HepG2 (cell line): Measurements from ENCODE around the gene USP7. TPM values are rescaled to one million over a fixed set of nuclear protein-coding genes. Genes with fewer than 3 reads are reported as not detected.

Source experiments
- AKAP8 ChIP-seq: sonication (generic); formaldehyde crosslinking; IDR thresholded peaks from 2 replicates; pipeline ENCODE4 v1.5.1; 2020; ENCODE audit warnings: mild to moderate bottlenecking, missing genetic modification reagents
- CHD2 ChIP-seq: IDR thresholded peaks from 2 replicates; pipeline ENCODE4 v1.6.1; 2011; ENCODE audit warnings: low read depth, low read length, improper control_type of control experiment
- GTF3A ChIP-seq: sonication (generic); formaldehyde crosslinking; conservative IDR thresholded peaks from 2 replicates; pipeline ENCODE4 v1.4.0; 2020; ENCODE audit warnings: mild to moderate bottlenecking, missing genetic modification reagents
- HIC2 ChIP-seq: sonication (generic); formaldehyde crosslinking; IDR thresholded peaks from 2 replicates; pipeline ENCODE4 v1.9.0; 2022; ENCODE audit warnings: low read depth, missing genetic modification reagents
- KAT8 ChIP-seq: IDR thresholded peaks from 2 replicates; pipeline ENCODE4 v1.6.1; 2016; ENCODE audit warnings: missing genetic modification reagents, missing compliant biosample characterization
- KLF16 ChIP-seq, 2 experiments: sonication (generic) in 1 of 2; formaldehyde crosslinking in 1 of 2; IDR thresholded peaks; 2 replicates each; pipeline versions ENCODE4 v1.6.1 to v1.8.0; 2016 to 2023; ENCODE audit warnings: missing genetic modification reagents in 2 of 2, missing compliant biosample characterization in 1 of 2
- MAZ ChIP-seq, 2 experiments: sonication (generic) in 1 of 2; formaldehyde crosslinking in 1 of 2; IDR thresholded peaks; 2 replicates each; pipeline versions ENCODE4 v1.5.0 to v1.6.1; 2012 to 2020; ENCODE audit warnings: low read depth in 2 of 2, mild to moderate bottlenecking in 2 of 2, borderline replicate concordance in 1 of 2, improper control_type of control experiment in 1 of 2, low read length in 1 of 2, missing genetic modification reagents in 1 of 2, moderate library complexity in 1 of 2
- MED8 ChIP-seq: sonication (generic); formaldehyde crosslinking; IDR thresholded peaks from 2 replicates; pipeline ENCODE4 v1.8.1; 2023; ENCODE audit warnings: mild to moderate bottlenecking, missing genetic modification reagents; ENCODE audit not compliant: insufficient replicate concordance
- MTA1 ChIP-seq: sonication (generic); formaldehyde crosslinking; IDR thresholded peaks from 2 replicates; pipeline ENCODE4 v1.4.0; 2020; ENCODE audit warnings: missing genetic modification reagents, mild to moderate bottlenecking, borderline replicate concordance
- NCOR1 ChIP-seq: fragments of 200-600 bp; sonication (generic); IDR thresholded peaks from 2 replicates; pipeline ENCODE4 v1.7.0; 2017; ENCODE audit warnings: antibody characterized with exemption, low read length, borderline replicate concordance
- NFKBIZ ChIP-seq: IDR thresholded peaks from 2 replicates; pipeline ENCODE4 v1.6.1; 2018; ENCODE audit warnings: missing genetic modification reagents, missing compliant biosample characterization
- RNF2 ChIP-seq: fragments of 450-650 bp; conservative IDR thresholded peaks from 2 replicates; pipeline ENCODE4 v1.6.1; 2016; ENCODE audit warnings: low read depth
- RXRA ChIP-seq: sonication (generic); formaldehyde crosslinking; IDR thresholded peaks from 2 replicates; pipeline ENCODE4 v1.5.1; 2020; ENCODE audit warnings: missing genetic modification reagents
- SP4 ChIP-seq: sonication (generic); formaldehyde crosslinking; IDR thresholded peaks from 2 replicates; pipeline ENCODE4 v1.8.1; 2023; ENCODE audit warnings: mild to moderate bottlenecking, missing genetic modification reagents
- SRF ChIP-seq: IDR thresholded peaks from 2 replicates; pipeline ENCODE4 v1.6.1; 2011; ENCODE audit warnings: mild to moderate bottlenecking, low read depth, low read length, moderate library complexity
- ZBTB20 ChIP-seq: sonication (generic); formaldehyde crosslinking; IDR thresholded peaks from 2 replicates; pipeline ENCODE4 v1.8.1; 2023; ENCODE audit warnings: missing genetic modification reagents, low read depth, mild to moderate bottlenecking, borderline replicate concordance
- ZBTB39 ChIP-seq: sonication (generic); formaldehyde crosslinking; IDR thresholded peaks from 2 replicates; pipeline ENCODE4 v1.5.0; 2020; ENCODE audit warnings: missing genetic modification reagents
- ZNF121 ChIP-seq: sonication (generic); formaldehyde crosslinking; IDR thresholded peaks from 2 replicates; pipeline ENCODE4 v1.5.0; 2020; ENCODE audit warnings: mild to moderate bottlenecking, missing genetic modification reagents
- ZNF143 ChIP-seq: sonication (generic); formaldehyde crosslinking; IDR thresholded peaks from 2 replicates; pipeline ENCODE4 v1.4.0; 2020; ENCODE audit warnings: missing genetic modification reagents
- ZNF24 ChIP-seq: fragments of 450-650 bp; IDR thresholded peaks from 2 replicates; pipeline ENCODE4 v1.6.1; 2017; ENCODE audit warnings: antibody characterized with exemption, mild to moderate bottlenecking
- ZNF256 ChIP-seq: sonication (generic); formaldehyde crosslinking; conservative IDR thresholded peaks from 2 replicates; pipeline ENCODE4 v1.4.0; 2020; ENCODE audit warnings: missing genetic modification reagents
- ZNF264 ChIP-seq: sonication (generic); formaldehyde crosslinking; IDR thresholded peaks from 2 replicates; pipeline ENCODE4 v1.4.0; 2020; ENCODE audit warnings: missing genetic modification reagents
- ZNF333 ChIP-seq: sonication (generic); formaldehyde crosslinking; IDR thresholded peaks from 2 replicates; pipeline ENCODE4 v1.4.0; 2020; ENCODE audit warnings: mild to moderate bottlenecking, missing genetic modification reagents, borderline replicate concordance
- ZNF550 ChIP-seq: sonication (generic); formaldehyde crosslinking; IDR thresholded peaks from 2 replicates; pipeline ENCODE4 v1.4.0; 2020; ENCODE audit warnings: mild to moderate bottlenecking, missing genetic modification reagents, borderline replicate concordance
- ZNF761 ChIP-seq: sonication (generic); formaldehyde crosslinking; conservative IDR thresholded peaks from 2 replicates; pipeline ENCODE4 v1.4.0; 2020; ENCODE audit warnings: mild to moderate bottlenecking, missing genetic modification reagents
- ZNF768 ChIP-seq: sonication (generic); formaldehyde crosslinking; IDR thresholded peaks from 2 replicates; pipeline ENCODE4 v1.4.0; 2020; ENCODE audit warnings: missing genetic modification reagents
- ZNF83 ChIP-seq: sonication (generic); formaldehyde crosslinking; IDR thresholded peaks from 2 replicates; pipeline ENCODE4 v1.4.0; 2020; ENCODE audit warnings: missing genetic modification reagents, mild to moderate bottlenecking, borderline replicate concordance
- polyA plus RNA-seq, 8 experiments: library from polyadenylated mRNA; depleted of rRNA in 3 of 8; stranded (reverse) in 7 of 8; unstranded in 1 of 8; fragments of >200 nt; fragmentation: Illumina TruSeq in 4 of 8; extraction: Trizol in 4 of 8; gene quantifications; 2 replicates each; pipeline versions ENCODE4 v1.2.1 to v1.2.3, GENCODE V29; 2011 to 2016; ENCODE audit warnings: low read depth in 4 of 8, missing spikeins in 1 of 8, mixed read lengths in 1 of 8; ENCODE audit not compliant: insufficient read depth in 1 of 8
- total RNA-seq, 5 experiments: library from RNA; depleted of rRNA; stranded (reverse); fragments of >200 nt; fragmentation: Illumina TruSeq; extraction: Trizol; gene quantifications; 2 replicates each; pipeline ENCODE4 v1.2.3, GENCODE V29; 2016; ENCODE audit warnings: low read depth in 1 of 5

The USP7 gene
- total and polyA plus RNA-seq, 2 of the 13 experiments (the other 11 are each of a cell fraction or from before 2014, with no cell fraction given): 52.5 to 173 TPM

- TF ChIP-seq ZBTB39 (CRISPR knock-in tag) (peak; percentile 97; the same call in 1 of the 2 replicates), MAZ (IDR thresholded peaks at IDR 0.05; ENCODE audit: borderline replicate concordance, low read depth, low read length) (peak; percentile 95), MAZ (CRISPR knock-in tag; IDR thresholded peaks at IDR 0.05; ENCODE audit: low read depth) (peak; percentile 99), AKAP8 (CRISPR knock-in tag) (peak; percentile 98), HIC2 (CRISPR knock-in tag) (peak; percentile 97), KAT8 (CRISPR knock-in tag) (peak; percentile 90), RNF2 (peak; percentile 50), ZNF143 (CRISPR knock-in tag) (peak; percentile 39), CHD2 (no peak; the same call in 1 of the 2 replicates), RXRA (peak; percentile 96), ZNF550 (peak; percentile 69; the same call in 1 of the 2 replicates), ZNF264 (CRISPR knock-in tag) (peak; percentile 99), ZNF768 (CRISPR knock-in tag) (no peak; the same call in 1 of the 2 replicates), ZNF761 (CRISPR knock-in tag) (peak; percentile 98), SP4 (peak; percentile 94), GTF3A (CRISPR knock-in tag) (peak; percentile 97; the same call in 1 of the 2 replicates), ZNF333 (CRISPR knock-in tag) (peak; percentile 96), SRF (no peak), ZNF256 (peak; percentile 84; the same call in 1 of the 2 replicates), NFKBIZ (CRISPR knock-in tag) (peak; percentile 91), ZNF121 (CRISPR knock-in tag) (peak; percentile 96), NCOR1 (peak; percentile 98; the same call in 1 of the 2 replicates), ZBTB20 (peak; percentile 93), MED8 (CRISPR knock-in tag) (peak; percentile 95), MTA1 (CRISPR knock-in tag) (peak; percentile 100), KLF16 (CRISPR knock-in tag; IDR thresholded peaks at IDR 0.05) (peak in 1 of 2 experiments; percentile 98; a peak in 2 of 4 replicates), ZNF83 (CRISPR knock-in tag) (peak; percentile 30; the same call in 1 of the 2 replicates), ZNF24 (peak; percentile 8; the same call in 1 of the 2 replicates)
These were observed 99.9 kb downstream of the USP7 start (continued) for GRCh38 chr16:8863594-8864424.
